Islet of Langerhans (tissue), 1 donor: ENCODE measurements around the gene PAX3.

ENCODE experiments used
- FAIRE-seq: peaks from one replicate; lab custom pipeline; 2011; peaks lifted over from hg19 to GRCh38; lab: Jason Lieb, UNC

PAX3 gene

GRCh38 chr2:222298311-222299150 is at the start of gene PAX3:
Gene PAX3 (minus strand): TSS chr2:222298998. CDS start chr2:222298615, 383 bp downstream.
- FAIRE-seq: no peak

- FAIRE-seq: no peak
These were observed 42.5 kb upstream of the PAX3 start for GRCh38 chr2:222341331-222341730.

- FAIRE-seq: no peak
These were observed 39.6 kb upstream of the PAX3 start for GRCh38 chr2:222338374-222338773.

- FAIRE-seq: no peak
These were observed 38.1 kb upstream of the PAX3 start for GRCh38 chr2:222336931-222337330.

- peak; percentile 91 for FAIRE-seq
These were observed 37.6 kb upstream of the PAX3 start for GRCh38 chr2:222336442-222336841.

GRCh38 chr2:222334914-222335313 is 36.1 kb upstream of the PAX3 start:
- no peak for FAIRE-seq

GRCh38 chr2:222333397-222333796 is 34.6 kb upstream of the PAX3 start:
- FAIRE-seq: no peak

GRCh38 chr2:222332116-222332515 is 33.3 kb upstream of the PAX3 start:
- FAIRE-seq: no peak

- no peak for FAIRE-seq
These were observed 32.1 kb upstream of the PAX3 start for GRCh38 chr2:222330910-222331309.

- no peak for FAIRE-seq
These were observed 23.4 kb upstream of the PAX3 start for GRCh38 chr2:222322236-222322635.

- peak; percentile 36 for FAIRE-seq
These were observed 21.9 kb upstream of the PAX3 start for GRCh38 chr2:222320436-222321395.

GRCh38 chr2:222319586-222320435 is 21.0 kb upstream of the PAX3 start:
- no peak for FAIRE-seq

GRCh38 chr2:222318712-222319585 is 20.2 kb upstream of the PAX3 start:
- no peak for FAIRE-seq

GRCh38 chr2:222318026-222318711 is 19.4 kb upstream of the PAX3 start:
- peak; percentile 99 for FAIRE-seq

- no peak for FAIRE-seq
These were observed 16.8 kb upstream of the PAX3 start for GRCh38 chr2:222315443-222316121.

GRCh38 chr2:222313816-222314215 is 15.0 kb upstream of the PAX3 start:
- no peak for FAIRE-seq

GRCh38 chr2:222311978-222312738 is 13.4 kb upstream of the PAX3 start:
- FAIRE-seq: no peak

- no peak for FAIRE-seq
These were observed 12.7 kb upstream of the PAX3 start for GRCh38 chr2:222311319-222311977.
